ENCODE measurements around the gene CP.
"Not testable (repeated sequence)": the region's sequence is repeated elsewhere in the genome, so short reads cannot be mapped to it uniquely, and the experiment has no call there.

Gene CP

DNA sequence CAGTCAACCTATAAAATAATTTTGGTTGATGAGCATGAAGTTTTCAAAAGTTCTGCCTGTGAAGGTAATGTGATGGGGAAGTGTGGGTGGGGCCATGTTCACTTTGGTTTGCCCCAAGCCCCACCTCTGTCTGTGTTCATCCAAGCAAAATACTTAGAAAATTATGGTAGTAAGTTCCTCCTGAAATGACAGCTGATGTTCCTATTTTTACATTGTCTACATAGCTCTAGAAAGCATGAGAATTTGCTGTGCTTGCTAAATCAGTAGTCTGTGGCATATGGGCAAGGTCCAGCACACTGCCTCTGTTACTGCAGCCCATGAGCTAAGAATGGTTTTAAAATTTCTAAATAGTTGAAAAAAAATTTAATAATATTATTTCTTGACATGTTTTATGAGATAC lies 21.9 kb upstream of the CP start:
- TF ChIP-seq POLR2AphosphoS5 (IDR thresholded peaks at IDR 0.05; ENCODE audit: low read depth) (no peak), SPI1 (IDR thresholded peaks at IDR 0.05; ENCODE audit: borderline replicate concordance, low read depth) (no peak), GABPA (IDR thresholded peaks at IDR 0.05; ENCODE audit: low read depth) (no peak)
- TF ChIP-seq, protein P1, sequence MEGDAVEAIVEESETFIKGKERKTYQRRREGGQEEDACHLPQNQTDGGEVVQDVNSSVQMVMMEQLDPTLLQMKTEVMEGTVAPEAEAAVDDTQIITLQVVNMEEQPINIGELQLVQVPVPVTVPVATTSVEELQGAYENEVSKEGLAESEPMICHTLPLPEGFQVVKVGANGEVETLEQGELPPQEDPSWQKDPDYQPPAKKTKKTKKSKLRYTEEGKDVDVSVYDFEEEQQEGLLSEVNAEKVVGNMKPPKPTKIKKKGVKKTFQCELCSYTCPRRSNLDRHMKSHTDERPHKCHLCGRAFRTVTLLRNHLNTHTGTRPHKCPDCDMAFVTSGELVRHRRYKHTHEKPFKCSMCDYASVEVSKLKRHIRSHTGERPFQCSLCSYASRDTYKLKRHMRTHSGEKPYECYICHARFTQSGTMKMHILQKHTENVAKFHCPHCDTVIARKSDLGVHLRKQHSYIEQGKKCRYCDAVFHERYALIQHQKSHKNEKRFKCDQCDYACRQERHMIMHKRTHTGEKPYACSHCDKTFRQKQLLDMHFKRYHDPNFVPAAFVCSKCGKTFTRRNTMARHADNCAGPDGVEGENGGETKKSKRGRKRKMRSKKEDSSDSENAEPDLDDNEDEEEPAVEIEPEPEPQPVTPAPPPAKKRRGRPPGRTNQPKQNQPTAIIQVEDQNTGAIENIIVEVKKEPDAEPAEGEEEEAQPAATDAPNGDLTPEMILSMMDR (IDR thresholded peaks at IDR 0.05; ENCODE audit: insufficient read depth, low read length), result no peak
- TF ChIP-seq, protein P2, sequence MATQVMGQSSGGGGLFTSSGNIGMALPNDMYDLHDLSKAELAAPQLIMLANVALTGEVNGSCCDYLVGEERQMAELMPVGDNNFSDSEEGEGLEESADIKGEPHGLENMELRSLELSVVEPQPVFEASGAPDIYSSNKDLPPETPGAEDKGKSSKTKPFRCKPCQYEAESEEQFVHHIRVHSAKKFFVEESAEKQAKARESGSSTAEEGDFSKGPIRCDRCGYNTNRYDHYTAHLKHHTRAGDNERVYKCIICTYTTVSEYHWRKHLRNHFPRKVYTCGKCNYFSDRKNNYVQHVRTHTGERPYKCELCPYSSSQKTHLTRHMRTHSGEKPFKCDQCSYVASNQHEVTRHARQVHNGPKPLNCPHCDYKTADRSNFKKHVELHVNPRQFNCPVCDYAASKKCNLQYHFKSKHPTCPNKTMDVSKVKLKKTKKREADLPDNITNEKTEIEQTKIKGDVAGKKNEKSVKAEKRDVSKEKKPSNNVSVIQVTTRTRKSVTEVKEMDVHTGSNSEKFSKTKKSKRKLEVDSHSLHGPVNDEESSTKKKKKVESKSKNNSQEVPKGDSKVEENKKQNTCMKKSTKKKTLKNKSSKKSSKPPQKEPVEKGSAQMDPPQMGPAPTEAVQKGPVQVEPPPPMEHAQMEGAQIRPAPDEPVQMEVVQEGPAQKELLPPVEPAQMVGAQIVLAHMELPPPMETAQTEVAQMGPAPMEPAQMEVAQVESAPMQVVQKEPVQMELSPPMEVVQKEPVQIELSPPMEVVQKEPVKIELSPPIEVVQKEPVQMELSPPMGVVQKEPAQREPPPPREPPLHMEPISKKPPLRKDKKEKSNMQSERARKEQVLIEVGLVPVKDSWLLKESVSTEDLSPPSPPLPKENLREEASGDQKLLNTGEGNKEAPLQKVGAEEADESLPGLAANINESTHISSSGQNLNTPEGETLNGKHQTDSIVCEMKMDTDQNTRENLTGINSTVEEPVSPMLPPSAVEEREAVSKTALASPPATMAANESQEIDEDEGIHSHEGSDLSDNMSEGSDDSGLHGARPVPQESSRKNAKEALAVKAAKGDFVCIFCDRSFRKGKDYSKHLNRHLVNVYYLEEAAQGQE (IDR thresholded peaks at IDR 0.05; ENCODE audit: insufficient replicate concordance, low read depth), result no peak
- no peak for DNase-seq (ENCODE audit: low read depth in 1 of 2, low spot score in 1 of 2)
- no peak overlapping the region for H3K4me3 ChIP-seq (replicated peaks; ENCODE audit: insufficient read depth, low read length)
- no peak overlapping the region for H3K27ac ChIP-seq (replicated peaks)
- H3K27me3 ChIP-seq (ENCODE audit: insufficient read depth, poor library complexity, severe bottlenecking), result no peaks in the 10 kb centered on the region

DNA sequence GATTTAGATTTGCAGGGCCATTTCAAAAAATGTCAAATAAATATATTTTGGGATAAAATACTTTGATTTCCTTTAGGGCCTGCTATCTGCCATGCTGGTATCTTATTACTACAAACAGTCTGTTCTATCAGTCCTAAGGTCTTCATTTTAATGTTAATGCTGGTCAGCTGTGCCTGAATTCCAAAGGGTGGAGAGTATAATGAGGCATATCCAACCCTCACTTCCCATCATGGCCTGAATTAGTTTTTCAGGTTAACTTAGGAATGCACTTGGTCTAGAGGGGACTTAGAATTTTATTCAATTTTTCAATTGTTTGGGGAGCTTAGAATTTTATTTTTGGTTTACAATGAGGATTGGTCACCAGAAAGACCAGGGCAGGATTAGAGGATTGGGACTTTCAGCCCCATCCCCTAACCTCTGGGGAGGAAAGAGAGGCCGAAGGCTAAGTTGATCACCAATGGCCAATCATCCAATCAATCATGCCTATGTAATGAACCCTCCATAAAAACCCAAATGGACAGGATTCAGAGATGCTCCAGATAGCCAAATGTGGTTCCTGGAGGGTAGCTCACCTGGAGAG lies 17.8 kb upstream of the CP start:
- DNase-seq (ENCODE audit: low read depth in 1 of 2, low spot score in 1 of 2), result no peak
- TF ChIP-seq, protein P2 (IDR thresholded peaks at IDR 0.05; ENCODE audit: insufficient replicate concordance, low read depth), result no peak
- TF ChIP-seq GABPA (IDR thresholded peaks at IDR 0.05; ENCODE audit: low read depth), result no peak
- no peak for TF ChIP-seq SPI1 (IDR thresholded peaks at IDR 0.05; ENCODE audit: borderline replicate concordance, low read depth)
- TF ChIP-seq, protein P1 (IDR thresholded peaks at IDR 0.05; ENCODE audit: insufficient read depth, low read length), result no peak
- no peaks in the 10 kb centered on the region for H3K27me3 ChIP-seq (ENCODE audit: insufficient read depth, poor library complexity, severe bottlenecking)
- no peak overlapping the region for H3K4me3 ChIP-seq (replicated peaks; ENCODE audit: insufficient read depth, low read length)
- no peak overlapping the region for H3K27ac ChIP-seq (replicated peaks)

DNA sequence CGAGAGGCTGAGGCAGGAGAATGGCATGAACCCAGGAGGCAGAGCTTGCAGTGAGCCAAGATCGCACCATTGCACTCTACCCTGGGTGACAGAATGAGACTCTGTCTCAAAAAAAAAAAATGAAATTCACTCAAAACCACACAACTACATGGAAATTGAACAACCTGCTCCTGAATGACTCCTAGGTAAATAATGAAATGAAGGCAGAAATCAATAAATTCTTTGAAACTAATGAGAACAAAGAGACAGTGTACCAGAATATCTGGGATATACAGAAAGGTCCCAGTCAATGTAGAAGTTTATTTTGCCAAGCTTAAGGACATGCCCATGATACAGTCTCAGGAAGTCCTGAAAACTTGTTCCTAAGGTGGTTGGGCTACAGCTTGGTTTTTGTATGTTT lies 16.6 kb upstream of the CP start:
- not testable (repeated sequence) for DNase-seq (ENCODE audit: low read depth in 1 of 2, low spot score in 1 of 2); H3K4me3 ChIP-seq (replicated peaks; ENCODE audit: insufficient read depth, low read length); H3K27ac ChIP-seq (replicated peaks); H3K27me3 ChIP-seq (ENCODE audit: insufficient read depth, poor library complexity, severe bottlenecking)

DNA sequence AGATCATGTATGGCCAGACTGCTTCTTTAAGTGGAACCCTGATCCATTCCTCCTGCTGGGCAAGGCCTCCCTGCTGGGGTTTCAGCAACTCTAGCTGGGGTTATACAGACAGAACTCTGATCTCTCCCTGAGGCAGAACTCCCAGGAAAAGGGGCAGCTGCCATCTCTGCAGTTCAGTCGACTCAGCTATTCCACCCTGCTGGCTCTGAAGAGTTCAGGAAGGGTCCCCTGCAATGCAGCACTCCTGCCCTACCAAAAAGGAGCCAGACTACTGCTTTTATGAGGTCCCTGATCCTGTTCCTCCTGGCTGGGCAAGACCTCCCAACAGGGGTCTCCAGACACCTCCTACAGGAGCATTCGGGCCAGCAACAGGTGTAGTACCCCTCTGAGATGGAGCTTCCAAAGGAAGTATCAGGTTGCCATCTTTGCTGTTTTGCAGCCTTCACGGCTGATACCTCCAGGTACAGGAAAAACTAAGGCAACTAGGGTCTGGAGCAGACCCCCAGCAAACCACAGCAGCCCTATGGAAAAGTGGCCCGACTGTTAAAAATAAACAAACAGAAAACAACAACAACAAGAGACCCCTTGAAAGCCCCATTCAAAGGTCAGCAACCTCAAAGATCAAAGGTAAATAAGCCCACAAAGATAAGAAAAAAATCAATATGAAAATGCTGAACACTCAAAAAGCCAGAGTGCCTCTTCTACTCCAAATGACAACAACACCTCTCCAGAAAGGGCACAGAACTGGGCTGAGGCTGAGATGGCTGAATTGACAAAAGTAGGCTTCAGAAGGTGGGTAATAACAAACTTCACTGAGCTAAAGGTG lies 14.2 kb upstream of the CP start:
- TF ChIP-seq, protein P2 (IDR thresholded peaks at IDR 0.05; ENCODE audit: insufficient replicate concordance, low read depth), result no peak
- no peak for TF ChIP-seq GABPA (IDR thresholded peaks at IDR 0.05; ENCODE audit: low read depth)
- TF ChIP-seq, protein P1 (IDR thresholded peaks at IDR 0.05; ENCODE audit: insufficient read depth, low read length), result no peak
- no peak for TF ChIP-seq SPI1 (IDR thresholded peaks at IDR 0.05; ENCODE audit: borderline replicate concordance, low read depth)
- no peak for TF ChIP-seq POLR2AphosphoS5 (IDR thresholded peaks at IDR 0.05; ENCODE audit: low read depth)
- Histone ChIP-seq H3K4me3 (replicated peaks; ENCODE audit: insufficient read depth, low read length) (no peak overlapping the region), H3K27ac (replicated peaks) (no peak overlapping the region), H3K27me3 (ENCODE audit: insufficient read depth, poor library complexity, severe bottlenecking) (no peaks in the 10 kb centered on the region)
- no peak for DNase-seq (ENCODE audit: low read depth in 1 of 2, low spot score in 1 of 2)

Measured in HL-60 (cell line).